ENCODE measurements around the gene FABP3.

The FABP3 gene

GRCh38 chr1:31346785-31347184, 26.1 kb downstream of the FABP3 start:
- H4K20me1 ChIP-seq (ENCODE audit: insufficient read depth, low read length): no peaks in the 10 kb centered on the region
- no peak overlapping the region for H3K4me2 ChIP-seq (ENCODE audit: low read length)
- H3K27ac ChIP-seq (ENCODE audit: low read length): no peak overlapping the region
- H3K27me3 ChIP-seq (ENCODE audit: low read depth, low read length): no peaks in the 10 kb centered on the region
- H2AFZ ChIP-seq (ENCODE audit: low read depth, low read length): no peak overlapping the region
- H3K9ac ChIP-seq (ENCODE audit: low read length): no peak overlapping the region
- H3K79me2 ChIP-seq (ENCODE audit: low read length): no peaks in the 10 kb centered on the region
- no peak overlapping the region for H3K4me3 ChIP-seq (ENCODE audit: low read length)
- TF ChIP-seq CTCF (IDR thresholded peaks at IDR 0.05; ENCODE audit: low read depth, low read length): no peak
- TF ChIP-seq EZH2phosphoT487 (IDR thresholded peaks at IDR 0.05; ENCODE audit: low read depth): no peak
- no peaks in the 10 kb centered on the region for H3K9me3 ChIP-seq (ENCODE audit: insufficient read depth, low read length)
- H3K4me1 ChIP-seq (ENCODE audit: low read length): no peaks in the 10 kb centered on the region
- no peaks in the 10 kb centered on the region for H3K36me3 ChIP-seq (replicated peaks; ENCODE audit: low read depth, low read length)

DNA sequence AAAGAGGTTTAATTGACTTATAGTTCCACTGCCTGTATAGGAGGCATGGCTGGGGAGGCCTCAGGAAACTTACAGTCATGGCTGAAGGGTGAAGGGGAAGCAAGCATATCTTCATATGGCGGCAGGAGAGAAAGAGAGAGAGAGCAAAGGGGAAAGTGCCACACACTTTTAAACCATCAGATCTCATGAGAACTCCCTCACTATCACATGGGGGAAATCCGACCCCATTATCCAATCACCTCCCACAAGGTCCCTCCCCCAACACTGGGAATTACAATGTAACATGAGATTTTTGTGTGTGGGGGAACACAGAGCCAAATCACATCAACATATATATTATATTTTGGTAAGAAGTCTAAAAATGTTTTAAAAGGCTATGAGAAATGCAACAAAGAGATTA, 27.2 kb downstream of the FABP3 start:
- Histone ChIP-seq H3K4me1 (ENCODE audit: low read length) (no peaks in the 10 kb centered on the region), H3K4me3 (ENCODE audit: low read length) (no peak overlapping the region), H3K4me2 (ENCODE audit: low read length) (no peak overlapping the region), H3K36me3 (replicated peaks; ENCODE audit: low read depth, low read length) (no peaks in the 10 kb centered on the region), H3K27ac (ENCODE audit: low read length) (no peak overlapping the region), H4K20me1 (ENCODE audit: insufficient read depth, low read length) (no peaks in the 10 kb centered on the region), H3K9me3 (ENCODE audit: insufficient read depth, low read length) (no peaks in the 10 kb centered on the region), H3K9ac (ENCODE audit: low read length) (no peak overlapping the region), H3K27me3 (ENCODE audit: low read depth, low read length) (no peaks in the 10 kb centered on the region), H2AFZ (ENCODE audit: low read depth, low read length) (no peak overlapping the region), H3K79me2 (ENCODE audit: low read length) (no peaks in the 10 kb centered on the region)
- TF ChIP-seq EZH2phosphoT487 (IDR thresholded peaks at IDR 0.05; ENCODE audit: low read depth) (no peak), CTCF (IDR thresholded peaks at IDR 0.05; ENCODE audit: low read depth, low read length) (no peak)

- Histone ChIP-seq H3K4me3 (ENCODE audit: low read length) (no peak overlapping the region), H3K36me3 (replicated peaks; ENCODE audit: low read depth, low read length) (no peaks in the 10 kb centered on the region), H3K27ac (ENCODE audit: low read length) (no peak overlapping the region), H3K9ac (ENCODE audit: low read length) (no peak overlapping the region), H3K4me2 (ENCODE audit: low read length) (no peak overlapping the region), H3K4me1 (ENCODE audit: low read length) (no peaks in the 10 kb centered on the region), H3K27me3 (ENCODE audit: low read depth, low read length) (no peaks in the 10 kb centered on the region), H2AFZ (ENCODE audit: low read depth, low read length) (no peak overlapping the region), H3K9me3 (ENCODE audit: insufficient read depth, low read length) (no peaks in the 10 kb centered on the region), H4K20me1 (ENCODE audit: insufficient read depth, low read length) (no peaks in the 10 kb centered on the region), H3K79me2 (ENCODE audit: low read length) (no peaks in the 10 kb centered on the region)
- no peak for TF ChIP-seq CTCF (IDR thresholded peaks at IDR 0.05; ENCODE audit: low read depth, low read length)
- no peak for TF ChIP-seq EZH2phosphoT487 (IDR thresholded peaks at IDR 0.05; ENCODE audit: low read depth)
Observed at GRCh38 chr1:31344503-31344902, 28.4 kb downstream of the FABP3 start.

DNA sequence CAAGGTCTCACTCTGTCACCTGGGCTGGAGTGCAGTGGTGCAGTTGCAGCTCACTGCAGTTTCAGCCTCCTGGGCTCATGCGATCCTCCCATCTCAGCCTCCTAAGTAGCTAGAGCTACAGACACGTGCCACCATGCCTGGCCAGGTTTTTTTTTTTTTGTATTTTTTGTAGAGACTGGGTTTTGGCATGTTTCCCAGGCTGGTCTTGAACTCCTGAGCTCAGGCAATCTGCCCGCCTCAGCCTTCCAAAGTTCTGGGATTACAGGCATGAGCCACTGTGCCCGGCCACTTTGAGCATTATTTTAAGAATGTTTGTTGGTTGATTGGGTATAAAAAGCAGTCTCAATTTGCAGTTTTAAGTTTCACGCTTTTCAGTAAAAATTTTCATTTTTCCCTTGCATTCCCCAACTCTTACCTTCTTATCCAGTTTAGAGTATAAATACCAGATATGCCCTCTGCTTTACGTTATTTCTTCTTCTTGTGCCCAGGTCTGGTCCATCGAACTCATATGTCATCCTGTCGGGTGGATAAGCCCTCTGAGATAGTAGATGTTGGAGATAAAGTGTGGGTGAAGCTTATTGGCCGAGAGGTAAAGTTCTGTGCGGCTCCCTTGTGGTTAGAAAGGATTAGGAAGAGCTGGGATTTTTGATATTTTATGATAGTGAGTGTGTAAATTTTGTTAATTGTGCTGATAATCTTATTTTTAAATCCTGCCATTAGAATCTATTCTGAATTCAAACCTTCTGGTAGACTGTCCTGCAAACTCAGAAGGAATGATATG, 36.0 kb downstream of the FABP3 start:
- no peaks in the 10 kb centered on the region for H4K20me1 ChIP-seq (ENCODE audit: insufficient read depth, low read length)
- no peak overlapping the region for H3K4me2 ChIP-seq (ENCODE audit: low read length)
- no peaks in the 10 kb centered on the region for H3K4me1 ChIP-seq (ENCODE audit: low read length)
- H3K4me3 ChIP-seq (ENCODE audit: low read length): no peak overlapping the region
- no peak overlapping the region for H3K9ac ChIP-seq (ENCODE audit: low read length)
- no peaks in the 10 kb centered on the region for H3K79me2 ChIP-seq (ENCODE audit: low read length)
- TF ChIP-seq EZH2phosphoT487 (IDR thresholded peaks at IDR 0.05; ENCODE audit: low read depth) (no peak), CTCF (IDR thresholded peaks at IDR 0.05; ENCODE audit: low read depth, low read length) (no peak)
- H3K36me3 ChIP-seq (replicated peaks; ENCODE audit: low read depth, low read length): no peaks in the 10 kb centered on the region
- H3K9me3 ChIP-seq (ENCODE audit: insufficient read depth, low read length): no peaks in the 10 kb centered on the region
- no peaks in the 10 kb centered on the region for H3K27me3 ChIP-seq (ENCODE audit: low read depth, low read length)
- H3K27ac ChIP-seq (ENCODE audit: low read length): no peak overlapping the region
- H2AFZ ChIP-seq (ENCODE audit: low read depth, low read length): no peak overlapping the region
